HepG2 (cell line): ENCODE measurements around the gene INSR. TPM values are rescaled to one million over a fixed set of nuclear protein-coding genes. Genes with fewer than 3 reads are reported as not detected.

Experiments used
- ATAC-seq: fragments of 200-7000 bp; cut with Tn5 transposase; 3 replicates; pipeline ENCODE4 v1.9.1; 2020; ENCODE audit warnings: mild to moderate bottlenecking, moderate library complexity
- BruUV-seq: library from RNA; stranded (reverse); fragments of 400-500 nt; replicated peaks from 2 replicates; lab custom pipeline; 2021; lab: Mats Ljungman, UMichigan
- CTCF ChIA-PET: fragments of 300-600 bp; formaldehyde crosslinking; extraction: SDS; loops from one replicate; lab custom pipeline; 2021; ENCODE audit warnings: low total read pairs, inconsistent platforms, low intra/inter-chr PET ratio; lab: Yijun Ruan, JAX
- POLR2A ChIA-PET: fragments of 350-600 bp; sonication (Branson Sonifier 250); formaldehyde crosslinking; loops from one replicate; lab custom pipeline; 2020; ENCODE audit warnings: antibody characterized with exemption, inconsistent platforms; lab: Yijun Ruan, JAX
- DNase-seq: peaks from one replicate; pipeline ENCODE4 v3.0.0-alpha.2; 2015; ENCODE audit warnings: low spot score
- FAIRE-seq: peaks from 3 replicates; lab custom pipeline; 2011; peaks lifted over from hg19 to GRCh38; lab: Jason Lieb, UNC
- H2AFZ ChIP-seq: one replicate; pipeline ENCODE4 v1.6.1; 2011; ENCODE audit warnings: low read length, inconsistent platforms
- H3K27ac ChIP-seq: fragments of 300-600 bp; 3 replicates; pipeline ENCODE4 v1.8.0; 2011; ENCODE audit warnings: mixed run types, mild to moderate bottlenecking, mixed read lengths, low read length, inconsistent platforms; ENCODE audit not compliant: insufficient read depth; ENCODE audit errors: extremely low read length
- H3K27me3 ChIP-seq, 2 experiments: fragments of 200-600 bp in 1 of 2; 2 replicates in 1 of 2; 3 replicates in 1 of 2; pipeline versions ENCODE4 v1.6.0 to v1.8.0; 2011; ENCODE audit warnings: low read length in 2 of 2, mild to moderate bottlenecking in 2 of 2, moderate library complexity in 2 of 2, inconsistent platforms in 1 of 2; ENCODE audit not compliant: insufficient read depth in 2 of 2, control insufficient read depth in 1 of 2
- H3K36me3 ChIP-seq, 2 experiments: fragments of 200-600 bp in 1 of 2; replicated peaks in 1 of 2; 2 replicates in 1 of 2; 3 replicates in 1 of 2; pipeline versions ENCODE4 v1.5.1 to v1.8.0; 2011; ENCODE audit warnings: low read length in 2 of 2, inconsistent platforms in 1 of 2; ENCODE audit not compliant: insufficient read depth in 2 of 2, control insufficient read depth in 1 of 2
- H3K4me1 ChIP-seq: 2 replicates; pipeline ENCODE4 v1.5.1; 2012; ENCODE audit warnings: low read length, inconsistent platforms; ENCODE audit not compliant: insufficient read depth
- H3K4me2 ChIP-seq: 2 replicates; pipeline ENCODE4 v1.6.0; 2011; ENCODE audit warnings: low read depth, low read length, inconsistent platforms
- H3K4me3 ChIP-seq, 3 experiments: fragments of 200-600 bp in 1 of 3; sonication (generic), shearing (Covaris generic) in 1 of 3; replicated peaks in 1 of 3; 2 replicates each; pipeline ENCODE4 v1.5.1; 2011 to 2016; ENCODE audit warnings: low read length in 3 of 3, inconsistent platforms in 2 of 3, low read depth in 2 of 3, mild to moderate bottlenecking in 2 of 3, control low read depth in 1 of 3, mixed read lengths in 1 of 3; ENCODE audit not compliant: insufficient read depth in 1 of 3
- H3K79me2 ChIP-seq: one replicate; pipeline ENCODE4 v1.6.1; 2011; ENCODE audit warnings: low read length, inconsistent platforms; ENCODE audit not compliant: insufficient read depth
- H3K9ac ChIP-seq: 2 replicates; pipeline ENCODE4 v1.6.0; 2011; ENCODE audit warnings: mild to moderate bottlenecking, low read depth, low read length, inconsistent platforms; ENCODE audit not compliant: insufficient read depth
- H3K9me3 ChIP-seq: 2 replicates; pipeline ENCODE4 v1.5.1; 2012; ENCODE audit warnings: mild to moderate bottlenecking, low read length
- H4K20me1 ChIP-seq: 2 replicates; pipeline ENCODE4 v1.6.0; 2011; ENCODE audit warnings: inconsistent platforms, mild to moderate bottlenecking, low read length, moderate library complexity; ENCODE audit not compliant: insufficient read depth
- ATAD3A ChIP-seq: sonication (generic); formaldehyde crosslinking; IDR thresholded peaks from 2 replicates; pipeline ENCODE4 v1.4.0; 2020; ENCODE audit warnings: missing genetic modification reagents
- GMEB2 ChIP-seq: IDR thresholded peaks from 2 replicates; pipeline ENCODE4 v1.6.1; 2016; ENCODE audit warnings: missing biosample characterization, missing genetic modification reagents, low read depth
- KLF13 ChIP-seq: sonication (generic); formaldehyde crosslinking; IDR thresholded peaks from 2 replicates; pipeline ENCODE4 v1.4.0; 2020; ENCODE audit warnings: mild to moderate bottlenecking, missing genetic modification reagents
- MATR3 ChIP-seq: sonication (generic); formaldehyde crosslinking; IDR thresholded peaks from 2 replicates; pipeline ENCODE4 v1.4.0; 2020; ENCODE audit warnings: missing genetic modification reagents
- MBD4 ChIP-seq: IDR thresholded peaks from 2 replicates; pipeline ENCODE4 v1.6.1; 2012; ENCODE audit warnings: low read length, inconsistent platforms, borderline replicate concordance
- MTA1 ChIP-seq: sonication (generic); formaldehyde crosslinking; IDR thresholded peaks from 2 replicates; pipeline ENCODE4 v1.4.0; 2020; ENCODE audit warnings: missing genetic modification reagents, mild to moderate bottlenecking, borderline replicate concordance
- MXD4 ChIP-seq: IDR thresholded peaks from 2 replicates; pipeline ENCODE4 v1.6.1; 2016; ENCODE audit warnings: mild to moderate bottlenecking, missing biosample characterization, missing genetic modification reagents
- PAXIP1 ChIP-seq: sonication (generic); formaldehyde crosslinking; conservative IDR thresholded peaks from 2 replicates; pipeline ENCODE4 v1.4.0; 2020; ENCODE audit warnings: mild to moderate bottlenecking, missing genetic modification reagents, moderate library complexity
- SUZ12 ChIP-seq: fragments of 150-350 bp; IDR thresholded peaks from 2 replicates; pipeline ENCODE4 v1.6.1; 2014; ENCODE audit warnings: low read depth, low read length
- ZBTB33 ChIP-seq: sonication (generic); formaldehyde crosslinking; IDR thresholded peaks from 2 replicates; pipeline ENCODE4 v1.4.0; 2020; ENCODE audit warnings: missing genetic modification reagents
- ZNF251 ChIP-seq: sonication (generic); formaldehyde crosslinking; IDR thresholded peaks from 2 replicates; pipeline ENCODE4 v1.9.0; 2021; ENCODE audit warnings: mild to moderate bottlenecking, missing genetic modification reagents
- ZNF33B ChIP-seq: sonication (generic); formaldehyde crosslinking; IDR thresholded peaks from 2 replicates; pipeline ENCODE4 v1.5.1; 2020; ENCODE audit warnings: mild to moderate bottlenecking, missing genetic modification reagents
- ZNF468 ChIP-seq: sonication (generic); formaldehyde crosslinking; IDR thresholded peaks from 2 replicates; pipeline ENCODE4 v1.8.0; 2022; ENCODE audit warnings: mild to moderate bottlenecking, moderate library complexity, missing genetic modification reagents
- ZNF564 ChIP-seq: sonication (generic); formaldehyde crosslinking; IDR thresholded peaks from 2 replicates; pipeline ENCODE4 v1.8.1; 2023; ENCODE audit warnings: mild to moderate bottlenecking, missing genetic modification reagents
- ZNF747 ChIP-seq: sonication (generic); formaldehyde crosslinking; IDR thresholded peaks from 2 replicates; pipeline ENCODE4 v1.8.1; 2023; ENCODE audit warnings: missing genetic modification reagents, mild to moderate bottlenecking, borderline replicate concordance
- ZNF780A ChIP-seq: sonication (generic); formaldehyde crosslinking; IDR thresholded peaks from 2 replicates; pipeline ENCODE4 v1.8.0; 2022; ENCODE audit warnings: mild to moderate bottlenecking, missing genetic modification reagents, moderate library complexity
- WGBS: methylation state at CpG from one replicate; pipeline ENCODE4 v1.1.6; 2017; ENCODE audit warnings: low lambda C conversion rate; 5-methylcytosine and 5-hydroxymethylcytosine counted together
- in situ Hi-C: cut with HindIII; loops from 2 replicates; pipeline ENCODE4 v1.10.0; 2017; ENCODE audit warnings: low pct_unique_long_range_greater_than_20kb; ENCODE audit not compliant: extremely low pct_ligation_motif_present
- intact Hi-C: fragments of 100-400 bp; cut with micrococcal nuclease; formaldehyde crosslinking; loops from one replicate; pipeline ENCODE4 v1.10.0; 2022; ENCODE audit not compliant: unreplicated experiment
- polyA plus RNA-seq, 8 experiments: library from polyadenylated mRNA; depleted of rRNA in 3 of 8; stranded (reverse) in 7 of 8; unstranded in 1 of 8; fragments of >200 nt; fragmentation: Illumina TruSeq in 4 of 8; extraction: Trizol in 4 of 8; gene quantifications; 2 replicates each; pipeline versions ENCODE4 v1.2.1 to v1.2.3, GENCODE V29; 2011 to 2016; ENCODE audit warnings: low read depth in 4 of 8, missing spikeins in 1 of 8, mixed read lengths in 1 of 8; ENCODE audit not compliant: insufficient read depth in 1 of 8
- total RNA-seq, 5 experiments: library from RNA; depleted of rRNA; stranded (reverse); fragments of >200 nt; fragmentation: Illumina TruSeq; extraction: Trizol; gene quantifications; 2 replicates each; pipeline ENCODE4 v1.2.3, GENCODE V29; 2016; ENCODE audit warnings: low read depth in 1 of 5

The INSR gene
- total and polyA plus RNA-seq, 2 of the 13 experiments (the other 11 are each of a cell fraction or from before 2014, with no cell fraction given), result 24.2 to 29.8 TPM

GRCh38 chr19:7301525-7301924, 7.3 kb upstream of the INSR start:
- peaks cover 1% of the 10 kb centered on the region for H3K4me1 ChIP-seq
- no peak overlapping the region for H3K27ac ChIP-seq
- H3K27me3 ChIP-seq, result no peaks in the 10 kb centered on the region
- no peaks in the 10 kb centered on the region for H3K9me3 ChIP-seq
- ChIA-PET POLR2A (no interaction called here), CTCF (no interaction called here)
- DNase-seq (no peak), FAIRE-seq (no peak), ATAC-seq (no peak)
- in situ Hi-C loops, result no loop called here
- no peak overlapping the region for H3K4me3 ChIP-seq
- 77% methylated on average over 5 of the region's 5 CpGs for WGBS
- H3K36me3 ChIP-seq, result no peaks in the 10 kb centered on the region
- H3K79me2 ChIP-seq, result no peaks in the 10 kb centered on the region
- H4K20me1 ChIP-seq, result no peaks in the 10 kb centered on the region
- H3K9ac ChIP-seq, result no peak overlapping the region
- no peak overlapping the region for H2AFZ ChIP-seq
- no TSS peak for BruUV-seq
- intact Hi-C loops, result no loop called here
- H3K4me2 ChIP-seq, result no peak overlapping the region
- TF ChIP-seq ZNF33B (CRISPR knock-in tag) (no peak), SUZ12 (no peak), ATAD3A (CRISPR knock-in tag) (no peak), ZNF564 (no peak), ZNF251 (no peak), ZNF780A (no peak), KLF13 (no peak), ZNF468 (CRISPR knock-in tag) (no peak), PAXIP1 (CRISPR knock-in tag) (no peak), GMEB2 (CRISPR knock-in tag) (no peak), MXD4 (no peak), MATR3 (no peak), ZNF747 (CRISPR knock-in tag) (no peak), ZBTB33 (CRISPR knock-in tag) (no peak), MTA1 (CRISPR knock-in tag) (no peak), MBD4 (no peak)
